ENCODE results near the gene LRRC14B. TPM values are rescaled to one million over a fixed set of nuclear protein-coding genes. Genes with fewer than 3 reads are reported as not detected.

LRRC14B gene
- total RNA-seq, 4 donors from 2014 or later = 11.6 to 39.0 (median 27.2) TPM

DNA sequence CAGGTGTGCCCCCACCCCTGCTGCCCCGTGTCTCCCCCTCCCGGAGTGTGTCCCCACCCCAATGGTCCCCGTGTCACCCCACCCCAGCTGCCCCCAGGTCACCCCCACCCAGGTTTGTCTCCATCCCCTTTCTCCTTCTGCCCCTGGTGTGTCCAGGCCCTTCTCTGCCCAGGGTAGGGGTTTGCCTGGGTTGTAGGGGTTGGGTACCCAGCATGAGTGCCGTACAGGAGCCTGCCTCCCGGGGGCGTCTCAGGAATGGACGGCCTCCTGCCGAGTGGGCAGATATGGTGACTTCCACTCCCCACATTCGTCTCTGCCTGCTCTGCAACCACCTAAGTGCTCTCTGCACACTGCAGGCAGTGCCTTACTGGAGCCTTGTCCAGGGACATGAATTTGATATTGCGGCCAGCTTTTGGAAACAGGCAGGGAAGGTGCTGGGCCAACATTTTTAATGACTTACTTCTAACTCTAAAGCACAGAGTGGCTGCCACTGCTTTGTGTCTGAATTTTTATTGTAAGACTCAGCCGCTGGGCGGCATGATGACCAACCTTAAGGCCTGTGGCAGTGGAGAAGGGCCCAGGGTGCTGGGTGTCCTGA is 6.7 kb downstream of the LRRC14B start:
- in situ Hi-C loops (cut with MboI; ENCODE audit: low sequenced_read_pairs in 4 of 4) = no loop called here
- H3K27me3 ChIP-seq = no peaks in the 10 kb centered on the region
- TF ChIP-seq POLR2A (IDR thresholded peaks at IDR 0.05) = peak in 1 of 2 donors; percentile 10
- TF ChIP-seq, protein P1, sequence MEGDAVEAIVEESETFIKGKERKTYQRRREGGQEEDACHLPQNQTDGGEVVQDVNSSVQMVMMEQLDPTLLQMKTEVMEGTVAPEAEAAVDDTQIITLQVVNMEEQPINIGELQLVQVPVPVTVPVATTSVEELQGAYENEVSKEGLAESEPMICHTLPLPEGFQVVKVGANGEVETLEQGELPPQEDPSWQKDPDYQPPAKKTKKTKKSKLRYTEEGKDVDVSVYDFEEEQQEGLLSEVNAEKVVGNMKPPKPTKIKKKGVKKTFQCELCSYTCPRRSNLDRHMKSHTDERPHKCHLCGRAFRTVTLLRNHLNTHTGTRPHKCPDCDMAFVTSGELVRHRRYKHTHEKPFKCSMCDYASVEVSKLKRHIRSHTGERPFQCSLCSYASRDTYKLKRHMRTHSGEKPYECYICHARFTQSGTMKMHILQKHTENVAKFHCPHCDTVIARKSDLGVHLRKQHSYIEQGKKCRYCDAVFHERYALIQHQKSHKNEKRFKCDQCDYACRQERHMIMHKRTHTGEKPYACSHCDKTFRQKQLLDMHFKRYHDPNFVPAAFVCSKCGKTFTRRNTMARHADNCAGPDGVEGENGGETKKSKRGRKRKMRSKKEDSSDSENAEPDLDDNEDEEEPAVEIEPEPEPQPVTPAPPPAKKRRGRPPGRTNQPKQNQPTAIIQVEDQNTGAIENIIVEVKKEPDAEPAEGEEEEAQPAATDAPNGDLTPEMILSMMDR (IDR thresholded peaks at IDR 0.05 in 4 of 5, conservative IDR thresholded peaks at IDR 0.05 in 1 of 5) = no peak
- peaks cover 0 to 1% of the 10 kb centered on the region in 2 donors for H3K36me3 ChIP-seq
- intact Hi-C loops (cut with DNase I; ENCODE audit: low total_unique reads) = no loop called here
- peaks cover 36 to 56% of the 10 kb centered on the region in 2 donors for H3K4me1 ChIP-seq
- ATAC-seq (peak; percentile 24 to 32), DNase-seq (peak in 1 of 2 donors; percentile 54)
- no peaks in the 10 kb centered on the region for H3K9me3 ChIP-seq
- peak overlapping the region; percentile 75 to 100 (median 78) for H3K27ac ChIP-seq
- no peak overlapping the region for H3K4me3 ChIP-seq

DNA sequence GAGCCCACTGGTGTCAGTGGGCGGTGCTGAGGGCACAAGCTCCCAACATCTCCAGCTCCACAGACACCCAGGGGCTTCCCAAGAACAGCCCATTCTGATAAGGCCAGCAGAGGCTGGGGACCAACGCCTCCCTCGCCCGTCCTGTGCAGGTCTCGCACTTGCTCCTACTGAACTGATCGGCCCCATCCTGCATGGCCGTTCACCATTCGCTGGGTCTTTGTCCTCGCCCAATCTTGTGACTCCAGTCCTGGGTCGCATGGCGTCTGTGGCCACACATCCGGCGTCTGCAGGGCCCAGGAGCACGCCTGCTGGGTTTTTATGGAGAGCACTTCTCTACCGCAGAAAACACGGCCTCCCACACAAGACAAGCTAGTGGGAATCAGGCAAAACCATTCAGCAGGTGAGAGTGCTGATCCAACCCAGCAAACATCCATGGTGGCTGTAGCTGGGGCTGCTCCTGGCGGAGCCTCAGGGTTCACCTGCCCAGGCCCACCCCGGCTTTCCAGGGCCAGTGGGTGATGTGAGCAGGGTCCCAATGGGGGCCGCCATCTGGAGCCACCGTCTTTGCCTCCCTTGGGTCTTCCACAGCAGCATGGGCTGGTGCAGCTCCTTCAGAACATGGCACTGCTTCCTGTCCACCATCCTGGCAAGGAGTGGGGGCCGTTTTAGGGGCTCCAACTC is 7.4 kb downstream of the LRRC14B start:
- no peak for DNase-seq
- TF ChIP-seq, protein P1 (IDR thresholded peaks at IDR 0.05 in 4 of 5, conservative IDR thresholded peaks at IDR 0.05 in 1 of 5) = no peak
- TF ChIP-seq POLR2A (IDR thresholded peaks at IDR 0.05) = no peak
- Histone ChIP-seq H3K4me1 (peaks cover 29 to 50% of the 10 kb centered on the region in 2 donors), H3K4me3 (no peak overlapping the region), H3K9me3 (no peaks in the 10 kb centered on the region), H3K27ac (peak overlapping the region; percentile 75 to 100 (median 78)), H3K36me3 (peaks cover 0 to 8% of the 10 kb centered on the region in 2 donors), H3K27me3 (no peaks in the 10 kb centered on the region)
- in situ Hi-C loops (cut with MboI; ENCODE audit: low sequenced_read_pairs in 4 of 4) (no loop called here), intact Hi-C loops (cut with DNase I; ENCODE audit: low total_unique reads) (no loop called here)
- no peak for ATAC-seq

DNA sequence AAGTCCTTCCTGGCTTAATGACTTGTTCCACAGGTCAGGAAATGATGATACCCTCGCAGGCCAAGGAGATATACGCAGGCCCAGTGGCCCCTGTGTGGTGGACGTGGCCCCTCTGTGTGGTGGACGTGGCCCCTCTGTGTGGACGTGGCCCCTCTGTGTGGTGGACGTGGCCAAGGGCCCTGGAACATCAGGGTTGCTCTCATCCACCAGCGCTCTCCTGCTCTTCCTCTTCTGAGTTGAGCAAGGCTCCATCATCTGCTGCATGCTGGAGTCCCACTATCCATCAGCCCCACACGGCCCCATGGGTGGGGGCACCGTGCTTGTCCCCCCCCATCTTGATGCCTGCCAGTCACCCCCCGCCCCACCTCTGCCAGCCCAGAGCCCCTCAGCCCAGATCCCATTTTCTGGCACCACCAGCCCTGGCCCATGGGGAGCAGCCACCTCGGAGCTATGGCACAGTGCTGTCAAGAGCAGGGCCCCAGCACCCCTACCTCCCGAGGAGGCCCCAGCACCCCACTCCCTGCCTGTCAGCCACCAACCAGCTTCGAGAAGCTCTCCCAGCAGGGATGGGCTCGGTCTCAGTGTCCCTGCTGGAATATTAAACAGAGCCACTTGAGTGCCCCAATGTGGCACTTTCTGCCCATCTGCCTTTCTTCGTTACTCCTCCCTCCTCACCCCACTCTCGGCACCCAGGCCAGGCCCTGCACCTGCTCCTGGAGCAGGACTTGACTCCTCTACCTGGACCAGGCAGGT is 8.1 kb downstream of the LRRC14B start:
- Histone ChIP-seq H3K4me3 (no peak overlapping the region), H3K36me3 (peaks cover 0 to 15% of the 10 kb centered on the region in 2 donors), H3K4me1 (peaks cover 25 to 45% of the 10 kb centered on the region in 2 donors), H3K27ac (no peak overlapping the region), H3K27me3 (no peaks in the 10 kb centered on the region), H3K9me3 (no peaks in the 10 kb centered on the region)
- intact Hi-C loops (cut with DNase I; ENCODE audit: low total_unique reads) (no loop called here), in situ Hi-C loops (cut with MboI; ENCODE audit: low sequenced_read_pairs in 4 of 4) (no loop called here)
- DNase-seq (no peak), ATAC-seq (no peak)
- TF ChIP-seq POLR2A (IDR thresholded peaks at IDR 0.05) = no peak
- TF ChIP-seq, protein P1 (IDR thresholded peaks at IDR 0.05 in 4 of 5, conservative IDR thresholded peaks at IDR 0.05 in 1 of 5) = no peak

DNA sequence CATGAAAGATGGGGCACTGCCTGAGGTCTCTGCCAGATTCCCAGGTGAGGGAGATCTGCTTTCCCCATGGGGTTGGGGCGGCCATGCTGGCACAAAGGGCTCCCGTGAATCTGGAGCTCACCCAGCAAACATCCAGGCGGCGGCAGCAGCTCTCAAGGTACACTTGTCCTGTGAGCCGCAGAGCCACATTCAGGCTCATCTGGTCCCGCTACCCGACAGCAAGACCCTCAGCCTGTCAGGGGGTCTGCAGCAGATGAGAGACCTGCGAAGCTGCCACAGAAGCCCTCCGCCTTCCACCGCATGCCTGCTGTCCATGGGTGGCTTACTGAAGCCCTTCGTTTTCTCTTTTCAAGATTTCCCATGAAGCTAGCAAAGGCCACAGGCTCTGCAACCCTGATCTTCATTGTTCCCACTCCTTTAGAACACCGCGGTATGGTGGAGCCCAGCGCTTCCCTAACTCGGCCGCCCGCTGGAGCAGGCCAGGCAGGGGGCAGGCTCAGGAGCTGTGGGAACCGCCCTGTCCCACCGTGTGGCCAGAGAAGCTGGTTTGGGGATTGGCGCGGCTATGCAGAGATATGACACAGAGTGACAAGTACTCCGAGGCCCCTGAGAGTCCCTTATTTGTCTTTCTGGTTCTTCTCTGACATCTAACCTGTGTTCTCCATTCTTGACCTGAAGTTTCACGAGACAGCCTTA is 8.8 kb downstream of the LRRC14B start:
- Histone ChIP-seq H3K4me1 (peaks cover 18 to 38% of the 10 kb centered on the region in 2 donors), H3K27me3 (no peaks in the 10 kb centered on the region), H3K36me3 (peaks cover 0 to 22% of the 10 kb centered on the region in 2 donors), H3K9me3 (no peaks in the 10 kb centered on the region), H3K27ac (no peak overlapping the region), H3K4me3 (no peak overlapping the region)
- intact Hi-C loops (cut with DNase I; ENCODE audit: low total_unique reads) (no loop called here), in situ Hi-C loops (cut with MboI; ENCODE audit: low sequenced_read_pairs in 4 of 4) (no loop called here)
- no peak for ATAC-seq
- TF ChIP-seq, protein P1 (IDR thresholded peaks at IDR 0.05 in 4 of 5, conservative IDR thresholded peaks at IDR 0.05 in 1 of 5) = no peak
- no peak for TF ChIP-seq POLR2A (IDR thresholded peaks at IDR 0.05)
- DNase-seq = no peak
